ENCODE data around the gene OR14A2. TPM values are rescaled to one million over a fixed set of nuclear protein-coding genes. Genes with fewer than 3 reads are reported as not detected.
"Not testable (repeated sequence)": the region's sequence is repeated elsewhere in the genome, so short reads cannot be mapped to it uniquely, and the experiment has no call there.

The OR14A2 gene
- total and polyA plus RNA-seq, 5 donors from 2014 or later: not detected

DNA sequence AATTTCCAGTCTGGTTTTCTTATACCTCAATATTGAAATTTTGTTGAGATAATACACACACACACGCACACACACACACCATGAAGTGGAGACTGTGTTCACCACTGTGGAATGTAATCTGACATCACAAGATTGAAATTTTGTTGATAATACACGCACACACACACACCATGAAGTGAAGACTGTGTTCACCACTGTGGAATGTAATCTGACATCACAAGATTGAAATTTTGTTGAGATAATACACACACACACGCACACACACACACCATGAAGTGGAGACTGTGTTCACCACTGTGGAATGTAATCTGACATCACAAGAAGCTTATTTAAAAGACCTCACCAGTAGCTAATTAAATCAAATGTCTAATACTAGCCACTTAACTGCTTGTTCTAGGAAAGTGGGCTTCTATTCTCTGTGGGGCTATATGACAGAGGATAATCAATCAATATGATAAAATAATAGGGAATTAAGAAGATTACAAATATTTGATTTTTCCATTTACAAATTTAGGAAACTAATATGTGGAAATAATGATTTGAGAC is 5.7 kb downstream of the OR14A2 start:
- not testable (repeated sequence) for H3K27ac Mint-ChIP-seq; ATAC-seq (ENCODE audit: low read depth in 2 of 2); H3K4me3 Mint-ChIP-seq; H3K9me3 ChIP-seq (ENCODE audit: control insufficient read depth in 2 of 2, low read length in 2 of 2); H3K4me1 Mint-ChIP-seq; H3K27ac ChIP-seq (ENCODE audit: insufficient read depth, low read length, poor library complexity, severe bottlenecking); H3K9me3 Mint-ChIP-seq; H3K27me3 ChIP-seq (ENCODE audit: control insufficient read depth, insufficient read depth, low read length); H3K36me3 Mint-ChIP-seq; H3K4me1 ChIP-seq (ENCODE audit: control insufficient read depth, insufficient read depth, low read length, poor library complexity, severe bottlenecking); H3K4me3 ChIP-seq (ENCODE audit: low read depth, low read length); H3K36me3 ChIP-seq (ENCODE audit: control insufficient read depth, insufficient read depth, low read length); H3K27me3 Mint-ChIP-seq; DNase-seq

DNA sequence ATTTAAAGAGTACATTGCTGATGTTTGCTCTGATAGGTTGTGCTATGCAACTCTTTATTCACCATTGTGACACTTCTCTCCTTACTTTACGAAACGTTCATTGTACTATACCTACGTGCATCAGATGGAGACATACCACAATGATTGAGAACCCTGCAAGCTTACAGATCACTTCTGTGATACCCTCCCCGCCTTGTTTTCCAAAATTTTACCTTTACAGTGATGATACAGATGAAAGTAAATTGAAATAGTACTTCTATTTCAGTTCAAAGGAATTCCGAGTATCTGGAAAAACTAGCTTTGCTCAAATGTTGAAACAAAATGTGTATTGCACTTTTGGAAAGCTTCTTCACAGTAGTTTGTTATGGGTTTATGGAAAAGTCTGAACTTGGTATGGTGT is 6.2 kb downstream of the OR14A2 start:
- Mint-ChIP-seq H3K4me3 (no peak overlapping the region), H3K27ac (no peak overlapping the region), H3K36me3 (no peaks in the 10 kb centered on the region), H3K27me3 (no peaks in the 10 kb centered on the region), H3K9me3 (peaks cover 0 to 5% (median 2%) of the 10 kb centered on the region in 7 donors), H3K4me1 (no peaks in the 10 kb centered on the region)
- H3K27me3 ChIP-seq (ENCODE audit: control insufficient read depth, insufficient read depth, low read length): no peaks in the 10 kb centered on the region
- H3K4me1 ChIP-seq (ENCODE audit: control insufficient read depth, insufficient read depth, low read length, poor library complexity, severe bottlenecking): no peaks in the 10 kb centered on the region
- H3K4me3 ChIP-seq (ENCODE audit: low read depth, low read length): no peak overlapping the region
- H3K36me3 ChIP-seq (ENCODE audit: control insufficient read depth, insufficient read depth, low read length): no peaks in the 10 kb centered on the region
- H3K27ac ChIP-seq (ENCODE audit: insufficient read depth, low read length, poor library complexity, severe bottlenecking): no peak overlapping the region
- ATAC-seq (ENCODE audit: low read depth in 2 of 2) (no peak), DNase-seq (no peak)
- H3K9me3 ChIP-seq (ENCODE audit: control insufficient read depth in 2 of 2, low read length in 2 of 2): no peaks in the 10 kb centered on the region

DNA sequence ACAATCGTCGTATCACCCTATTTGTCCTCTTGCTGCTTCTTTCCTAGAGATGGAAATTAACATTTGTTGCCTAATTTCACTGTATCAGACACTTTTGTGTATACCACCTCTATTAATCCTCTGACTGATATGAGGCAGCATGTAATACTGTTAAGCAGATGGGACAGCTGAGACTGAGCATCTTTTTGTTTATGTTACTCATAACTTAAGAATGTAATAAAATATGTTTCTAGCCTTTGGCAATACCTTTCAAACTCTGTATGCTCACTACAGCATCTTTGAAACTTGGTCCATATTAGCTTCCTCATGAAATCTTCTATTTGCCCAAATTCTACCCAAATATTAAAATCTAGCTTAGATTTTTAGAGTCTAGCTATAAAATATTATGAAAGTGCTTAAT is 7.2 kb downstream of the OR14A2 start:
- no peaks in the 10 kb centered on the region for H3K36me3 Mint-ChIP-seq
- H3K9me3 Mint-ChIP-seq: peaks cover 0 to 3% (median 1%) of the 10 kb centered on the region in 7 donors
- no peak overlapping the region for H3K27ac ChIP-seq (ENCODE audit: insufficient read depth, low read length, poor library complexity, severe bottlenecking)
- DNase-seq (no peak), ATAC-seq (ENCODE audit: low read depth in 2 of 2) (no peak)
- no peaks in the 10 kb centered on the region for H3K4me1 Mint-ChIP-seq
- H3K27me3 Mint-ChIP-seq: no peaks in the 10 kb centered on the region
- no peak overlapping the region for H3K27ac Mint-ChIP-seq
- H3K4me1 ChIP-seq (ENCODE audit: control insufficient read depth, insufficient read depth, low read length, poor library complexity, severe bottlenecking): no peaks in the 10 kb centered on the region
- H3K36me3 ChIP-seq (ENCODE audit: control insufficient read depth, insufficient read depth, low read length): no peaks in the 10 kb centered on the region
- no peak overlapping the region for H3K4me3 Mint-ChIP-seq
- no peaks in the 10 kb centered on the region for H3K27me3 ChIP-seq (ENCODE audit: control insufficient read depth, insufficient read depth, low read length)
- no peaks in the 10 kb centered on the region for H3K9me3 ChIP-seq (ENCODE audit: control insufficient read depth in 2 of 2, low read length in 2 of 2)
- no peak overlapping the region for H3K4me3 ChIP-seq (ENCODE audit: low read depth, low read length)

DNA sequence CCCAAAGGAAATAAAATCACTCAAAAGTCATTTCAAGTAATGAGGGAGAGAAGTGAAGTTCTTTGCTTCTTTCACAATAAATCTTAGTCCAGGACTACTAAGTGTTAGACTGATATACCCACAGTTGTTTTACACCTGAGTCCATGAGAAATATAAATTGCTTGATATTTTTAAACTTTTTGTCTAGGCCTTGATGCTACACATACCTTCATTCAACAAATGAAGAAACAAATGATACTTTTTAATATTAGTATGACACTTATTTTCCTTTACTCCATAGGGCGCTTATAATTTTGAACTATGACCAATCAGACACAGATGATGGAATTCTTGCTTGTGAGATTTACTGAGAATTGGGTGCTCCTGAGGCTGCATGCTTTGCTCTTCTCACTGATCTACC is 9.6 kb downstream of the OR14A2 start, which contains the start of gene OR14K1:
TSS of gene OR14K1 (plus strand) at position 301 of the 400 bp plus-strand sequence. CDS start at position 301, 0 bp downstream.
- Mint-ChIP-seq H3K36me3 (no peaks in the 10 kb centered on the region), H3K27me3 (no peaks in the 10 kb centered on the region)
- H3K27me3 ChIP-seq (ENCODE audit: control insufficient read depth, insufficient read depth, low read length): no peaks in the 10 kb centered on the region

DNA sequence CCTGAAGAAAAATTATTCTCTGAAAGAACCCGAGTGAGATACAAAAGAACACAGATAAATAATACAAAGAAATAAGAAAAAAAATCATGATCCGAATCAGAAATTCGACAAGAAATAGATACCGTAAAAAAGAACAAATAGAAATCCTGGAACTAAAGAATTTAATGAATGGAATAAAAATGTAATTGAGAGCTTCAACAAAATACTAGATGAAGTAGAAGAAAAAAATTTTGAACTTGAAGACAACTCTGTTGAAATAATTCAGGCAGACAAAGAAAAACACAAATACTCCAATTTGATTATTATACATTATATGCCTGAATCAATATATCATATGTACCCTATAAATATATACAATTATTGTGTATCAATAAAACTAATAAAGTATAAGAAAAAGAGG is 26.7 kb downstream of the OR14A2 start:
- no peak overlapping the region for H3K4me3 Mint-ChIP-seq
- ATAC-seq (ENCODE audit: low read depth in 2 of 2): no peak
- no peaks in the 10 kb centered on the region for H3K27me3 Mint-ChIP-seq
- Histone ChIP-seq H3K27ac (ENCODE audit: insufficient read depth, low read length, poor library complexity, severe bottlenecking) (no peak overlapping the region), H3K4me1 (ENCODE audit: control insufficient read depth, insufficient read depth, low read length, poor library complexity, severe bottlenecking) (no peaks in the 10 kb centered on the region), H3K9me3 (ENCODE audit: control insufficient read depth in 2 of 2, low read length in 2 of 2) (peaks cover 0 to 6% of the 10 kb centered on the region in 2 experiments), H3K27me3 (ENCODE audit: control insufficient read depth, insufficient read depth, low read length) (no peaks in the 10 kb centered on the region), H3K4me3 (ENCODE audit: low read depth, low read length) (no peak overlapping the region), H3K36me3 (ENCODE audit: control insufficient read depth, insufficient read depth, low read length) (no peaks in the 10 kb centered on the region)
- no peak for DNase-seq
- no peaks in the 10 kb centered on the region for H3K36me3 Mint-ChIP-seq
- H3K9me3 Mint-ChIP-seq: peaks cover 0 to 25% (median 7%) of the 10 kb centered on the region in 7 donors
- H3K4me1 Mint-ChIP-seq: no peaks in the 10 kb centered on the region
- H3K27ac Mint-ChIP-seq: peak overlapping the region in 1 of 3 donors; percentile 57

More for the DNA sequence above, 9.6 kb downstream of the OR14A2 start, which contains the start of gene OR14K1:
- Mint-ChIP-seq H3K4me3 (no peak within 1 kb of the TSS), H3K27ac (no peak within 1 kb of the TSS), H3K4me1 (no peaks in the 10 kb centered on the region), H3K9me3 (peaks cover 0 to 6% (median 1%) of the 10 kb centered on the region in 7 donors)
- no peaks in the 10 kb centered on the region for H3K4me1 ChIP-seq (ENCODE audit: control insufficient read depth, insufficient read depth, low read length, poor library complexity, severe bottlenecking)
- no peak within 1 kb of the TSS for H3K4me3 ChIP-seq (ENCODE audit: low read depth, low read length)
- no peak within 1 kb of the TSS for H3K27ac ChIP-seq (ENCODE audit: insufficient read depth, low read length, poor library complexity, severe bottlenecking)
- ATAC-seq (ENCODE audit: low read depth in 2 of 2) (no peak), DNase-seq (no peak)
- H3K36me3 ChIP-seq (ENCODE audit: control insufficient read depth, insufficient read depth, low read length): no peaks in the 10 kb centered on the region
- no peaks in the 10 kb centered on the region for H3K9me3 ChIP-seq (ENCODE audit: control insufficient read depth in 2 of 2, low read length in 2 of 2)

DNA sequence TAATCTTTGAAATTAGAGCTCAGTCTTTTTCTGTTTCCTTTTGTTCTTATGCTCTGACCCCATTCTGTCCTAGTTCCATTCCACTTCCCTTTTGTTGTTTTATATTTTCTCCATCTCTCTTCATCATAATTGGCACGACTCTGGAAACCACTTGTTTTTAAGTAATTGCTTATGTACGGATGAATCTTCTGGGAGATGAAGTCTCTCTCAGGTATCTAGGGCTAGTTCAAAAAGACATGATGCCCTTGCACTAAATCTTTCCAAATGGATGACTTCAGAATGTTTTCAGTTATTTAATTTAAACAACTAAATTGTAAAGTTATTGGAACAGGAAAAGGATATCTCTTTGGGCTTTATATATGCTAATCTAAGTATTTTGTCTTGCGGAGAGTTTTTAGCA is 31.4 kb downstream of the OR14A2 start, which contains the start of gene OR6F1:
TSS of gene OR6F1 (minus strand) at position 101 of the 400 bp plus-strand sequence. CDS start 3,891 bp downstream, outside the sequence.
- H3K27me3 Mint-ChIP-seq: no peaks in the 10 kb centered on the region
- DNase-seq: no peak
- no peak within 1 kb of the TSS for H3K27ac Mint-ChIP-seq
- peaks cover 0 to 13% (median 3%) of the 10 kb centered on the region in 7 donors for H3K9me3 Mint-ChIP-seq
- Histone ChIP-seq H3K27ac (ENCODE audit: insufficient read depth, low read length, poor library complexity, severe bottlenecking) (no peak within 1 kb of the TSS), H3K9me3 (ENCODE audit: control insufficient read depth in 2 of 2, low read length in 2 of 2) (peaks cover 0 to 6% of the 10 kb centered on the region in 2 experiments), H3K27me3 (ENCODE audit: control insufficient read depth, insufficient read depth, low read length) (no peaks in the 10 kb centered on the region), H3K4me3 (ENCODE audit: low read depth, low read length) (no peak within 1 kb of the TSS), H3K4me1 (ENCODE audit: control insufficient read depth, insufficient read depth, low read length, poor library complexity, severe bottlenecking) (no peaks in the 10 kb centered on the region), H3K36me3 (ENCODE audit: control insufficient read depth, insufficient read depth, low read length) (no peaks in the 10 kb centered on the region)
- H3K4me3 Mint-ChIP-seq: no peak within 1 kb of the TSS
- ATAC-seq (ENCODE audit: low read depth in 2 of 2): no peak
- no peaks in the 10 kb centered on the region for H3K4me1 Mint-ChIP-seq
- no peaks in the 10 kb centered on the region for H3K36me3 Mint-ChIP-seq

DNA sequence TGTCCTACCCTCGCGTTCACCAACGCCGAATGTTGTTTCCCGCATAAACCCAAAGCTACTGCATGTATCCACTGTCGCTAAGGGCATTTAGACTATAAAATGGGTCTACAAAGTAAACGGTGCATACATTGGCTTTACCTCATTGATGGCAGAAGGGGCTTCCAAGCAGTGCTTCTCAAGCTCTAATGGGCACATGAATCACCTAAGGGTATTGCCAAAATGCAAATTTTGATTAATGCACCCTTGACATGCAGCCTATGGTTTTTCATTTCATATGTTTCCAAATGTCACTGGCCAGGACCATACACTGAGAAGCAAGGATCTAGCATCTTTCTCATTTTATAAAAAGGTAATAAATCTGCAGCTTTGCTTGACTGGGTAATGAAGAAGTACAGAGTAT is 34.2 kb downstream of the OR14A2 start:
- no peak overlapping the region for H3K4me3 Mint-ChIP-seq
- H3K36me3 Mint-ChIP-seq: no peaks in the 10 kb centered on the region
- Histone ChIP-seq H3K36me3 (ENCODE audit: control insufficient read depth, insufficient read depth, low read length) (no peaks in the 10 kb centered on the region), H3K9me3 (ENCODE audit: control insufficient read depth in 2 of 2, low read length in 2 of 2) (no peaks in the 10 kb centered on the region), H3K27ac (ENCODE audit: insufficient read depth, low read length, poor library complexity, severe bottlenecking) (no peak overlapping the region), H3K27me3 (ENCODE audit: control insufficient read depth, insufficient read depth, low read length) (no peaks in the 10 kb centered on the region), H3K4me1 (ENCODE audit: control insufficient read depth, insufficient read depth, low read length, poor library complexity, severe bottlenecking) (no peaks in the 10 kb centered on the region), H3K4me3 (ENCODE audit: low read depth, low read length) (no peak overlapping the region)
- ATAC-seq (ENCODE audit: low read depth in 2 of 2): no peak
- no peaks in the 10 kb centered on the region for H3K27me3 Mint-ChIP-seq
- H3K27ac Mint-ChIP-seq: no peak overlapping the region
- H3K9me3 Mint-ChIP-seq: peaks cover 0 to 13% (median 3%) of the 10 kb centered on the region in 7 donors
- no peaks in the 10 kb centered on the region for H3K4me1 Mint-ChIP-seq
- DNase-seq: no peak

DNA sequence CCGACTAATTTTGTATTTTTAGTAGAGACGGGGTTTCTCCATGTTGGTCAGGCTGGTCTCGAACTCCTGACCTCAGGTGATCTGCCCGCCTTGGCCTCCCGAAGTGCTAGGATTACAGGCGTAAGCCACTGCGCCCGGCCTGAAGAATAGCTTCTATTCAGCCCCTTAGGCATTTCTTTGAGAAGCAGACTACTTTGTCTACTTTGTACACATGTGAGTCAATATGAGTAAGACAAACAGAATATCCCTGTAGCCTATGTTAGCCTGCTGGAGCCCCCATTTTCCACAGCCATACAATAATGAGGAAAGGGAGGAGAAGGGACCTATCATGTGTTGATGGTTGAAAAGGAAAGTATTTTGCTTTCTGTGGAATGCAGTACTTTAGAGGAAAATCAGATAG is 37.3 kb downstream of the OR14A2 start:
- not testable (repeated sequence) for ATAC-seq (ENCODE audit: low read depth in 2 of 2)

More for the DNA sequence above, 37.3 kb downstream of the OR14A2 start:
- H3K4me1 Mint-ChIP-seq; H3K27ac Mint-ChIP-seq; H3K4me3 ChIP-seq (ENCODE audit: low read depth, low read length); H3K27ac ChIP-seq (ENCODE audit: insufficient read depth, low read length, poor library complexity, severe bottlenecking); H3K9me3 ChIP-seq (ENCODE audit: control insufficient read depth in 2 of 2, low read length in 2 of 2); H3K27me3 Mint-ChIP-seq; H3K36me3 ChIP-seq (ENCODE audit: control insufficient read depth, insufficient read depth, low read length); H3K9me3 Mint-ChIP-seq; DNase-seq; H3K36me3 Mint-ChIP-seq; H3K27me3 ChIP-seq (ENCODE audit: control insufficient read depth, insufficient read depth, low read length); H3K4me1 ChIP-seq (ENCODE audit: control insufficient read depth, insufficient read depth, low read length, poor library complexity, severe bottlenecking): not testable (repeated sequence)
- peak overlapping the region in 1 of 4 donors; percentile 5 for H3K4me3 Mint-ChIP-seq

Data from CD4-positive, CD25-positive, alpha-beta regulatory T cell (primary cell).